HG03565 (cell line): ENCODE results near the gene SCGB1A1.
"Not testable (repeated sequence)": the region's sequence is repeated elsewhere in the genome, so short reads cannot be mapped to it uniquely, and the experiment has no call there.

Experiments
- ATAC-seq: cut with Tn5 transposase; IDR thresholded peaks from one replicate; pipeline ENCODE4 v1.9.1; 2021; ENCODE audit warnings: mild to moderate bottlenecking, moderate library complexity; ENCODE audit not compliant: unreplicated experiment

Gene SCGB1A1, protein sequence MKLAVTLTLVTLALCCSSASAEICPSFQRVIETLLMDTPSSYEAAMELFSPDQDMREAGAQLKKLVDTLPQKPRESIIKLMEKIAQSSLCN

DNA sequence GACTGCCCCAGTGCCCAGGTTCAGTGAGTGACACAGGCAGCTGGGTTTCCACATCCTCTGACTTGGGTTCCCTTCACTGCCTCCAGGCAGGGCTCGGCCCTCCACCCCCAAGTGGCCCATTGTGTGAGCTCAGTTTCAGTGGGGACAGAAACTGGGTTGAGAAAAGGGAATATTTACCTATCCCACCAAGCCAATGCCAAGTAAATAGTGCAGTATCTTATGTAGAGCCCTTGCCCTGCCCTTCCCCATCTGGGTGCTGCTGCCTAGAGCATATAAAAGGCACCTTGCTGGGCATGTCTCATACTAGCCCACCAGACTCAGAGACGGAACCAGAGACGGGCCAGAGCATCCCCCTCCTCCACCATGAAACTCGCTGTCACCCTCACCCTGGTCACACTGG, at the start of gene SCGB1A1:
SCGB1A1 (plus strand) TSS at position 301 of the 400 bp plus-strand sequence; CDS start at position 364, 63 bp downstream.
- ATAC-seq: no peak

DNA sequence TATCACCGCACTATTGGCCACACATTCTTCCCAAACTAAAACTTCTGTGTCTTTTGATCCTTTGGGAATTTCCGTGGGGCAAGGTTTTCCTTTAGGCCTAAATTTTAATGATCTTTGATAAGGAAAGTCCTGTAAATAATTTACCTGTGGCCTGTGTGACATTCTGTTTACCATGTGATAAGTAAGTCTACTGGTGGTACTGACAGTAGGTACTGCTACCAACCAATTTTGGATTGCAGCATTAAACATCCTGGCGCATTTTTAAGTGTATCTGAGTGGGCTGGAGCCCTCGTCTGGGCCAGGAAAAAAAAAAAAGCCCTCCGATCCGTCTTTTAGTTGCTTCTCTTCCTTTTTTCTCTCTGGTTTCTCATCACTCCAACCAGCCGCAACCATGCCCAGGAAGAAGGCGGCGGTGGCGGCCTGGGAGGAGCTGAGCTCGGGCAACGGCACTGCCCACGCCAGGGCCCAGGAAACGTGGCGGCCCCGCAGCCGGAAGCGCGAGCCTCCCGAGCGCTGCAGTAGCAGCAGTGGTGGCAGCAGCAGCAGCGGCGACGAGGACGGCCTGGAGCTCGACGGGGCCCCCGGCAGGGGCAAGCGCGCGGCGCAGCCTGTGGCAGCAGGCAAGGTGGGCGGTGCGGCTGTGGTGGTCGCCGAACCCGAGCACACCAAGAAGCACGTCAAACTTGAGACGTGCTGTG, 47.9 kb upstream of the SCGB1A1 start:
- ATAC-seq: no peak

DNA sequence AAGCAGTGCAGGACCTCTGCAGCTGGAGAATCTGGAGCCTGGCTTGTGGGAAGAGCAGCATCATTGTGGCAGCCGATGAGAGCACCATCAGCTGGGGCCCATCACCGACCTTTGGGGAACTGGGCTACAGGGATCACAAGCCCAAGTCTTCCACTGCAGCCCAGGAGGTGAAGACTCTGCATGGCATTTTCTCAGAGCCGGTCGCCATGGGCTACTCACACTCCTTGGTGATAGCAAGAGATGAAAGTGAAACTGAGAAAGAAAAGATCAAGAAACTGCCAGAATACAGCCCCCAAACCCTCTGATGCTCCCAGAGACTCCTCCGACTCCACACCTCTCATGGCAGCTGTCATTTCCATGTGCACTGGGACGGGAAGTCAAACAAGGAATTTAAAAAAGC, 46.0 kb upstream of the SCGB1A1 start:
- ATAC-seq: no peak

DNA sequence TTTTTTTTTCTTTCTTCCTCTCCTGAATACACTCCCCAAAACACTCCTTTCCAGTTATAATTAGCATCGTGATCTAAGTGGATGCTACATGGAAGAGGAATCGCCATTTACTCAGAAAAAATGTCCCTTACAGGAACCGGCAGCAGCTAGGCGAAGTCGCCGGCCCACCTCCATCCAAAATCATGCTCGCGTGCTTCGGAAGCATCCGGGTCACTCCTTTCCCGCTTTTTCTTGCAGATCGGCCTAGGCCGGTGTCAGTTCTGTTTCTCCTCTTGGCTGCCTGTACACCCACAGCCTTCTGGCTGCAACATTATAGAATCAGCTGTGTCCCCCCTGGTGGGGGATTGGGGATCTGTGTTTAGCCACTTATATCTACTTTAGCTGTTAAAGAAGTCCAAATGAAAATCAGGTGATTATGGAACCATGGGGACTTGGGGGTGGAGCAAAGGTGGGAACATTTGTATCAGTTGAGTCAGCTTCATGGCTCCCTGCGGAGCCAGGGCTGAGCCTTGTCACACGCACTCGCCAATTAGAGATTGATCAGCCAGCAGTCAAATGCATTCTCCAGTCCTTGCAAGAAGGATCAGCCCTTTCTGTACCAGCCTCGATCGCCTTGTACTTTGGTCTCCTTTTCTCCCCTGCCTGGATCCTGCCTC, 45.2 kb upstream of the SCGB1A1 start:
- no peak for ATAC-seq

DNA sequence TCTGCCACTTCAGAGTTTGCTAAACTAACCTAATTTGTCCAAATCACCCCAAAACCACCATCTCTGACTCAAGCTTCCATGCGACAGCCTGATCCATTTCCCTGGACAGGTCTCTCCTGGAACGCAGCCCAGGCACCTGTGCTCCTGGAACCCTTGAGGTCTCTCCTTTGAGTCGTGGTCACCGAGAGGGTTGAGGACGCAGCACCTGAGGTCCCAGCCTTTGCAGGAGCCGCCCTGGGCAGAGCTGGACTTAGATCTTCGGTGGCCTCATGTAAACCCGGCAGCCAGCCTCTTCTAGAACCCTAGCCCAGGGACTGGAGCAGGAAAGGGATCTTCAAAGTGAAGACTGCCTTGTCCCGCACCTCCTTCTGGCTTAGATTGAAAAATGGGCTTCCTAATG, 44.0 kb upstream of the SCGB1A1 start:
- ATAC-seq: no peak

DNA sequence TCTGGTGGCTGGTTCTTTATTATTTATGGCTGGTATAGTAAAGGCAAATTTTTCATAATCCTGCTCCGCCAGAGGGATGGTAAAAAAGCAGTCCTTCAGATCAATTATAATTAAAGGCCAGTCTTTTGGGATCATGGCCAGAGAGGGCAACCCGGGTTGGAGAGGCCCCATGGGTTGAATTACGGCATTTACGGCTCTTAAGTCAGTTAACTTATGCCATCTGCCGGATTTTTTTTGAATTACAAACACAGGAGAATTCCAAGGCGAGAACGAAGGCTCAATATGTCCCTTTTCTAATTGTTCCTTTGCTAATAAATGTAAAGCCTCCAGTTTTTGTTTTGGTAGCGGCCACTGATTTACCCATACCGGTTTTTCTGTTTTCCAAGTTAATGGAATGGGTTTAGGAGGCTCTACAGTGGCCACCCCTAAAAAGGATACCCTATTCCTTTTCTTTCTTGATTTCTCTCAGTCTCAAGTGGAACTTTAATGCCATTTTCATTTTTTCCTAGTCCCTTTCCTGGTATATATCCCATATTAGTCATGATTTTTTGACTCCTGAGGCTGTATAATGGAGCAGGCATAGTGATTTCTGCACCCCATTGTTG, 40.3 kb upstream of the SCGB1A1 start:
- not testable (repeated sequence) for ATAC-seq

DNA sequence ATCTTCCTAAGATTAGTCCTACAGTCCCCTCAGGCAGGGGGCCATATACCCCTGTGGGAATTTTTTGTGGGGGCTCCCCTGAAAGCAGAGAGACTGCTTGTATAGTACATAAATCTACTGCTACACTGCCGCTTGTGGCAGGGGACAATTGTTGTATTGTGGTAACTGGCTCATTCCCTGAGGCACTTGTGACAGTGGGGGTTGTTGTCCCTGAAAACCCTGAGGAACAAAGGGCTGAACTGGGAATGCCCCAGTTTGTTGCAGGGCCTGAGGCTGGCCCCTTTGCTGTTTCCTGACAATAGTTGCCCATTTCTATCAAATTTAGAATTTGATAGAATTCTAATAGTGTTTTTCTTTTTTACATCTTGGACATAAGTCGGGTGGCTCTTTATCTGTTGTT, 39.2 kb upstream of the SCGB1A1 start:
- not testable (repeated sequence) for ATAC-seq

DNA sequence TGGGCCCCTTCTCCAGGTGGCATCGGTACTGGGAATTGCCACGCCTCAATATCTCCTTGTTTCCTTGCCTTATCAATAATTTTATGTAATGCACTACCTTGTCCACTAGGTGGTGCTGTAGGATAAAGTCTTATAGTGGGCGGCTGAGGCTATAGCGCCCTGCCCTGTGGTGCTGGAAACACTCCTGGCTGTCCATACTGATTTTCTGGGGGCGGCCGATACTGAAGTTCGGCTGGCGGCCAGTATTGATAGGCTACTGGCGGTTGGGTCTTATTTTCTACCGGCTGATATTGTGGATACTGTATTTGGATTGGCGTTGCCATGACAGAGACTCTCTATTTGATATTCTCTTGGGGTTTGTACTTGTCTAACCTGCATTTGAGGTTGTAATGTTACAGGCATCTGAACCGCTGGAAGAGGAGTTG, 38.0 kb upstream of the SCGB1A1 start:
- ATAC-seq: not testable (repeated sequence)

DNA sequence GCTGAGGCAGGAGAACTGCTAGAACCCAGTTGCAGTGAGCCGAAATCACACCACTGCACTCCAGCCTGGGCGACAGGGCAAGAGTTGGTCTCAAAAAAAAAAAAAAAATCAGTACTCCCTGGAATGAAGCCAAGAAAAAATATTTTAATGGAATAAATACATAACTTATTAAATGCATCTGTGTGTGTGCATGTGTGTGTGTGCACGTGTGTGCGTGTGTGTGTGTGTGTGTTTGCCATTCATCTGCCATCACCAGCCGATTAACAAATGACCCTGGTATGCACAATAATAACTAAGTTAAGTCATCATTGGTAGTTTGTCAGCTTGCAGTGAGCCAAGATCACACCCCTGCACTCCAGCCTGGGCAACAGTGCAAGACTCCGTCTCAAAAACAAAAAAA, 35.0 kb upstream of the SCGB1A1 start:
- no peak for ATAC-seq

DNA sequence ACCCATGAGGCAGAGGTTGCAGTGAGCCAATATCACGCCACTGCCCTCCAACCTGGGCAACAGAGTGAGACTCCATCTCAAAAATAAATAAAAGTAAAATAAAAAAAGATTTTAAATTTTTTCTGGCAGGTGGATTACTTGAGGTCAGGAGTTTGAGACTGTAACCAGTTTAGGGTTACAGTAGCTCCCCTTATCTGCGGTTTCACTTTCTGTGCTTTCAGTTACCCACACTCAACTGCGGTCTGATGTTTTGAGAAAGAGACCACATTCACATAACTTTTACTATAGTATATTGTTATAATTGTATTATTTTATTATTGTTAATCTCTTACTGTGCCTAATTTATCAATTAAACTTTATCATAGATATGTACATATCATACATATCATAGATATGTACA, 32.8 kb upstream of the SCGB1A1 start:
- not testable (repeated sequence) for ATAC-seq

DNA sequence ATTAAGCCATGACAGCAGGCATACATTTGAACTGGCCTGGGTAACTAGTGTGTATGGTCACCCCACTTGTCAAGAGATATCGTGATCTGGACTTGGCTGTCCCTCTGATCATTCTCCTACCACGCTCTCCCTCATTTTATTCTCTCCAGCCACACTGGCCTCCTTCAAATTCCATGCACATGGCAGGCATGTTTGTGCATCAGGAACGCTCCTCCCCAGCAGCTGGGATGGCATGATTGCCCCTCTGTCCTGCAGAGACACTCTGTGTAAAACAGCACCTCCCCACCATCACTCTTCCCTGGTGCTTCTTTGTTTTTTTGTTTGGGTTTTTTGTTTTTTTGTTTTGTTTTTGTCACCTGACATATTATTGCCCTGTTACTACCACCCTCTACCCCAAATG, 31.5 kb upstream of the SCGB1A1 start:
- ATAC-seq: no peak

DNA sequence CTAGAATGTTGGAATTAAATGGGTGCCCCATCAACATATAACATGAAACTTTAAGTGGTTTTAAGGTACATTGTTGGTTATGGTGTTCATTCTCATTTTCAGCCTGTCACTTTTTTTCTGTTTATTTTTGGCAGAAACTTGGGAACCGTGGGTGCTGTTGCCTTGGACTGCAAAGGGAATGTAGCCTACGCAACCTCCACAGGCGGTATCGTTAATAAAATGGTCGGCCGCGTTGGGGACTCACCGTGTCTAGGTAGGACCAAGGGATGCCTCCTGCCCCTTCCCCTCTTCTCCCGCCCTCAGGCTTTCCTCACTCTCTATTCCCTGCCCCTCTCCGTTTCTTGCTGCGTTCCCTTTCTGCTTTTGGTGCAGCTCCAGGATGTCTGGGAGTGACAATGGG, 29.8 kb upstream of the SCGB1A1 start:
- no peak for ATAC-seq

DNA sequence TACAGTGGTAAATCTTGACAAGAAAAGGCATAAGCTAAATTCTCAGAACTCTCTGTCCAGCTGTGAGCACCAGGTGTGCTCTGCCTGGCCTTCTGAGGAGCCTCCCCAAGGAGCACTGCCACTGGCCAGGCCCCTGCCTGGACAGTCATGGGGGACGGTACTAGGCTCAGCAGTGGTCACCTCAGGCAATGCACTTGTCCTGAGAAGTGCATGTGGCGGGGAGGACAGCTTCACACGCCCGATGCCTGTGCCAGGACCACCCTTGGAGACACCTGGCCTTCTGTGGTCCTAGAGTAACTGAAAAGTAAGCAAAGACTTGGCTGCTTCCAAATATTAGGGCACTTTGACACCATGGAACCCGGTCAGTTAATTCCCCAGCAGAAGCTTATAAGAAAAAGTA, 28.6 kb upstream of the SCGB1A1 start:
- no peak for ATAC-seq

DNA sequence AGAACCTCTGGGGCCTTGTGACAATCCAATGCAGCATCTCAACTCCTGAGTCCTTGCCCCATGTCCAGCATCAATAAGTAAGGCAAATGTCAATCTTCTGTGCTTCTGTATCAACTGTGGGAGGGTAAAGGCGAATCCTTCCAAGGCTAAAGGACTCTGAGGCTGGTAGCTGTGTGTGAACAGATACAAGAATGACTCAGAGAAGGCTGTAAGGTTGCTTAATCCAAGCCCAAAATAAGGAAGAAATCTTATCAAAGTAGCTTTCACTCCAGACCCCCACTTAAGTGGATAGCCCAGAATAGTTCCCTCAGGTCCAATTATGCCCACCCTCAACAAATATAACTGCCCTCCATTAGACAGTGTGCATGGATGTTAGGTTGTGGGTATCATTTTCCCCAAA, 28.1 kb upstream of the SCGB1A1 start:
- ATAC-seq: no peak

DNA sequence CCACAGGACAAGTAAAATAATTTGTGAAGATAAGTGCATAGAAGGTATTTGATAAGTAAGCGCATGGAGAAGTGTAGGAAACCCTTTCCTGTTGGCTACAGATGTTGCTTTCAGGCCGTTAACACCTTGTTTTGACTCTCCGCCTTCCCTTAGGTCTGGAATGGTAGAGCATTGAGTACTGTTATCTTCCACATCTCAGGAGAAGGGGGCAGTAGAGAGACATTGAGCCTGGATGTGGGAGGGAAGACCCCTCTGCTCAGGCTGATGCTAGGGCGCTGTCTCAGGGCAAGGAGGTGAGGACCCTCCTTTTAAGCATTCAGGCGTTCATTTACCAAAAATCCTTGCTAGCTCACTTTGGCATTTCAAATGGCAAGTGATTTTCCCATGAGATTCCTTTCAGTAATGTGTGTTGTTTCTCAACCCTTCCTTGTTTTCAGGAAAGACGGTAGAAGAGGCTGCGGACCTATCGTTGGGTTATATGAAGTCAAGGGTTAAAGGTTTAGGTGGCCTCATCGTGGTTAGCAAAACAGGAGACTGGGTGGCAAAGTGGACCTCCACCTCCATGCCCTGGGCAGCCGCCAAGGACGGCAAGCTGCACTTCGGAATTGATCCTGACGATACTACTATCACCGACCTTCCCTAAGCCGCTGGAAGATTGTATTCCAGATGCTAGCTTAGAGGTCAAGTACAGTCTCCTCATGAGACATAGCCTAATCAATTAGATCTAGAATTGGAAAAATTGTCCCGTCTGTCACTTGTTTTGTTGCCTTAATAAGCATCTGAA, 27.0 kb upstream of the SCGB1A1 start:
- no peak for ATAC-seq

DNA sequence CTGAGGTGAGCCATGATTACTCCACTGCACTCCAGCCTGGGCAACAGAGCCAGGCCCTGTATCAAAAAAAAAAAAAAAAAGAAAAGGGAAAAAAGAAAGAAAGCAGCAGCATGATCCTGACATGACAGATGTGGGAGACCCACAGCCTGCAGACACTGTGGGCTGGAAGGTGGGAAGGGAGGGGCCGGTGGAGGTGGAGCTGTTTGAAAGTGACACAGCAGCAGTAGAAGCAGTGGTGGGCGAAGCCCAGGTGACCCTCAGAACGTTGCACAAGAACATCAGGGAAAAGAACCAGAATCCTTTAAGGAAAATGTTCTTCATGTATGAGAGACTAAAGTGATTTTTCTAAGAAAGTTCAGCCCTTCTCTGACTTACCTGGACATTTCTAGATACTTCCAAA, 26.3 kb upstream of the SCGB1A1 start:
- no peak for ATAC-seq

DNA sequence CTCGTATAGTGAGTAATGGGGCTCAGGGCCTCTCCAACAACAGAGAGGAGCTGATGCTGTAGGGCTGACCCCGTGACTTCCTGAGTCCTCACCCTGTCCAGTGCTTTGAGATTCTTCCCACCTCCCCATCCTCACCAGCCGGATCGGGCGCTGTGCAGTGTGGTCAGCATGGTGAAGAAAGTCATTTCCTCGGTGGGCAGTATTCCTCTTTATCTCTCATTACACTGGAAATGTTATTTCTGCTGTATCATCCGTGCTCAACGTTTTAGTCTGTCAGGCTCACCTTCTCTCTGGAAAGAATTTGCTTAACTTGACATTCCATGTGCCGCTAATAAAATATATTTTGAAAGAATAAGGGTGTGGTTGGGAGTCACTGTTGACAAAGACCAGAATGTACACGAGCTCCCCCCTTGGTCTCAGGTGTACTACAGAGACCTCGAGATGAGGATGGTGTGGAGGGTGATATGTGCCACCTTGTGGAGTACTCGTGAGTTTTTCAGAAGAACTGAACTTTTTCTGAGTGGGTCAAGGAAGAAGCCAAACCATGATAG, 25.7 kb upstream of the SCGB1A1 start:
- no peak for ATAC-seq

DNA sequence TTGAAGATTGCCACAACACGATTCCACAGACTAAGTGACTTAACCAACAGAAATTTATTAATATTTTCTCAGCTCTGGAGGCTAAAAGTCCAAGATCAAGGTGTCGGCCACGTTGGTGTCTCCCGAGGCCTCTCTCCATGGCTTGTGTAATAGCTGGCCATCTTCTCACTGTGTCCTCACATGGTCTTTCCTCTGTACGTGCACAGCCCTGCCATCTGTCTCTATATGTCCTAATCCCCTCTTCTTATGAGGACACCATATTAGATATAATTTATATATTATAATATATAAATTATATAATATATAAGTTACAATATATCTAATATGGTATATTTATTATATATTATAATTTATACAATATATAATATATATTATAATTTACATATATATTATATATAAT, 25.1 kb upstream of the SCGB1A1 start:
- ATAC-seq: no peak

DNA sequence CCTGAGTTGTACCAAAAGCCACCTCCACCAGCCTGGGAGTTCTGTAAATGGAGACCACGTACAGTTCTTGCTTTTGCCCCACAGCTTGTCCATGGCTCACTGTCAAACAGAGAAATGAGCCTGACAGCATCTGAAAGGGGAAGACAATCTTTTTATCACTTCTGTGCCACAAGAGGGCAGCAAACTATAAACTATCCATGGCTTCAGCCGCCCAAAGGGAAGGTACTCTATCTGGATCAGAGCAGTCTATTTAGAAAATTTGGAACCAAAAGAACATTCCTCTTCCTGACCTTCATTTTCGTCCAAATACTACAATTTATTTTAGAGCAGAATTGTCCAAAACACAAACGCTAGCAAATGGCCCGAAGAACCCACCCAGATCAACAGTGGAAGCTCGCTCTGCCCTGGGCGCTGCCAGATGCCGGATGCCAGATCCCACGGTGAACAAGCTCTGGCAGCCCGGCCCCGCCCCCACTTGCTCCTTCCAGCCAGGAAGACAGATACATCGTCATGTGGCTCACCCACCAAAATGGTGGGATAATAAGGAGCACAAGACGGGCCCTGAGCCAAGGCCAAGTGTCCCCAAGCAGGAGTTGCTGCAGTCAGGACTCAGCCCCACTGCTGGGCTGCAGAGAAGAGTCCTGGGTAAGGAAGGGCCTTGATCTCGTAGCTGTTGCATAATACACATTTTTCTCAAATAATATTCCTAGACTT, 23.9 kb upstream of the SCGB1A1 start:
- no peak for ATAC-seq

DNA sequence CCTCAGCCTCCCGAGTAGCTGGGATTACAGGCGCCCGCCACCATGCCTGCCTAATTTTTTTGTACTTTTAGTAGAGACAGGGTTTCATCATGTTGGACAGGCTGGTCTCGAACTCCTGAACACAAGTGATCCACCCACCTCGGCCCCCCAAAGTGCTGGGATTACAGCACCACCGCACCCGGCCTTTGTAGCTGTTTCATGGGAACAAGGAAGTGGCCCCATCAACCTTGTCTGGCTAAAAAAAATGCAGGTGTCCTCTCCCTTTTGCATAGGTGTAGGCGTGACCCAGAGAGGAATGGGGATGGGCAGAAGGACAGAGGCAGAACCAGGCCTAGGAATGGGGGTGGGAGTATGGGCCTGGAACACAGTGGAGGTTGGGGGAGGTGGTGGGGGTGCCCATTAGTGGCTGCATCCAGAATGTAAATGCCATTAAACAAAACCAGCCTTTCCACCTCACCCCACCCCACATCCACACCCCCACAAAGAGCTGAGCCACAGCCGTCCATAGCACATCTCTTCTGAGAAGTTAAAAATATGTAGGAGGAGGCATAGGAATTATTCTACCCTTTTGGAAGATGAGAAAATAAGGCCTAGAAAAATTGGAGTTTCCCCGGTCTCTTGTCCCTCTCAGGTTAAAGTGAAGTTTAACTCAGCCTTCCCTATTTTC, 22.8 kb upstream of the SCGB1A1 start:
- ATAC-seq: no peak
